Measurements from ENCODE around the gene SOX8.

DNA sequence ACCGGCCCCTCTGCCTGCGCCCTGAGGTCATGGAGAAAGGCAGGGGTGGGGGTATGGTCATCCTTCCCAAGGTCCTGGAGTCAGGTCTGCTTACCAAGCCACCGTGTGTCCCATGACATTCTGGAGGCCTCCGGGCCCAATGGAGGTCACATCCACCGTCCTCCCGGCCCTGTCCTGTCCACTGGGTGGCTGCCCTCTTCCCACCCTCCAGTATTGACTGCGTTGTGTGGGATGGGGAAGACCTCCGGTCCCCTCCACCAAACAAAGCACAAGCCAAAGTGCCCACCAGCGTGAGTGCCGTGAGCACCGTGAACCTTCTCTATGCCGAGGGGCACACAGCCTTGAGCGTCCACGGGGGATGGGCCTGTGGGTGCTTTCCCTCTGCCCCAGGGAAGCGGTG lies 48.0 kb upstream of the SOX8 start:
- TF ChIP-seq NFRKB (IDR thresholded peaks at IDR 0.05) (no peak), FOXM1 (IDR thresholded peaks at IDR 0.05; ENCODE audit: borderline replicate concordance) (no peak), SP1 (IDR thresholded peaks at IDR 0.05) (no peak), HDGF (IDR thresholded peaks at IDR 0.05; ENCODE audit: borderline replicate concordance) (no peak), FOXK2 (IDR thresholded peaks at IDR 0.05) (no peak), ARNT (IDR thresholded peaks at IDR 0.05) (no peak), ZNF384 (IDR thresholded peaks at IDR 0.05) (no peak), SUZ12 (IDR thresholded peaks at IDR 0.05) (no peak), TARDBP (IDR thresholded peaks at IDR 0.05) (no peak), BHLHE40 (IDR thresholded peaks at IDR 0.05; ENCODE audit: borderline replicate concordance) (no peak), CTBP1 (IDR thresholded peaks at IDR 0.05; ENCODE audit: borderline replicate concordance) (no peak)
- TF ChIP-seq, protein P1, sequence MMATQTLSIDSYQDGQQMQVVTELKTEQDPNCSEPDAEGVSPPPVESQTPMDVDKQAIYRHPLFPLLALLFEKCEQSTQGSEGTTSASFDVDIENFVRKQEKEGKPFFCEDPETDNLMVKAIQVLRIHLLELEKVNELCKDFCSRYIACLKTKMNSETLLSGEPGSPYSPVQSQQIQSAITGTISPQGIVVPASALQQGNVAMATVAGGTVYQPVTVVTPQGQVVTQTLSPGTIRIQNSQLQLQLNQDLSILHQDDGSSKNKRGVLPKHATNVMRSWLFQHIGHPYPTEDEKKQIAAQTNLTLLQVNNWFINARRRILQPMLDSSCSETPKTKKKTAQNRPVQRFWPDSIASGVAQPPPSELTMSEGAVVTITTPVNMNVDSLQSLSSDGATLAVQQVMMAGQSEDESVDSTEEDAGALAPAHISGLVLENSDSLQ (IDR thresholded peaks at IDR 0.05), result no peak
